B cell (primary cell): ENCODE results near the gene ITGB7.

ENCODE experiments used
- EZH2 ChIP-seq: IDR thresholded peaks from 2 replicates; pipeline ENCODE4 v1.6.1; 2012; ENCODE audit warnings: borderline replicate concordance, low read depth, mild to moderate bottlenecking, moderate library complexity, low read length; ENCODE audit not compliant: insufficient read depth, poor library complexity, severe bottlenecking
- TF ChIP-seq, protein P1 (sequence below): fragments of 200-600 bp; IDR thresholded peaks from one replicate; pipeline ENCODE4 v1.8.0; 2022; ENCODE audit warnings: antibody characterized with exemption, mild to moderate bottlenecking

GRCh38 chr12:53152390-53152789 lies 54.7 kb downstream of the ITGB7 start:
- TF ChIP-seq, protein P1, sequence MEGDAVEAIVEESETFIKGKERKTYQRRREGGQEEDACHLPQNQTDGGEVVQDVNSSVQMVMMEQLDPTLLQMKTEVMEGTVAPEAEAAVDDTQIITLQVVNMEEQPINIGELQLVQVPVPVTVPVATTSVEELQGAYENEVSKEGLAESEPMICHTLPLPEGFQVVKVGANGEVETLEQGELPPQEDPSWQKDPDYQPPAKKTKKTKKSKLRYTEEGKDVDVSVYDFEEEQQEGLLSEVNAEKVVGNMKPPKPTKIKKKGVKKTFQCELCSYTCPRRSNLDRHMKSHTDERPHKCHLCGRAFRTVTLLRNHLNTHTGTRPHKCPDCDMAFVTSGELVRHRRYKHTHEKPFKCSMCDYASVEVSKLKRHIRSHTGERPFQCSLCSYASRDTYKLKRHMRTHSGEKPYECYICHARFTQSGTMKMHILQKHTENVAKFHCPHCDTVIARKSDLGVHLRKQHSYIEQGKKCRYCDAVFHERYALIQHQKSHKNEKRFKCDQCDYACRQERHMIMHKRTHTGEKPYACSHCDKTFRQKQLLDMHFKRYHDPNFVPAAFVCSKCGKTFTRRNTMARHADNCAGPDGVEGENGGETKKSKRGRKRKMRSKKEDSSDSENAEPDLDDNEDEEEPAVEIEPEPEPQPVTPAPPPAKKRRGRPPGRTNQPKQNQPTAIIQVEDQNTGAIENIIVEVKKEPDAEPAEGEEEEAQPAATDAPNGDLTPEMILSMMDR: no peak
- no peak for TF ChIP-seq EZH2
